ENCODE data around the gene CDC42EP2.

CDC42EP2 gene

GRCh38 chr11:65334696-65335295 is 20.1 kb downstream of the CDC42EP2 start:
- peak overlapping the region; percentile 93 for H3K4me3 ChIP-seq (ENCODE audit: low read depth, low read length)
- DNase-seq (ENCODE audit: low read depth, low spot score) = no peak
- no peak for TF ChIP-seq CTCF (IDR thresholded peaks at IDR 0.05; ENCODE audit: insufficient read depth, low read length, missing control alignments)
- POLR2A ChIA-PET = interaction anchor here (0.6 to 2.4 kb wide), 4 partner anchors 43 to 157 kb away, joined by 3 to 7 read pairs (median 4); partner anchors contain the start of genes NEAT1 and POLA2
- CTCF ChIA-PET = interaction anchor here (1.1 to 34.5 kb wide), 6 partner anchors 9 to 109 kb away, joined by 3 to 1993 read pairs (median 58); partner anchors contain the start of genes CDC42EP2 and POLA2

GRCh38 chr11:65338676-65339075 is 24.0 kb downstream of the CDC42EP2 start:
- DNase-seq (ENCODE audit: low read depth, low spot score) = no peak
- no peak overlapping the region for H3K4me3 ChIP-seq (ENCODE audit: low read depth, low read length)
- ChIA-PET CTCF (interaction anchor here (1.1 to 34.5 kb wide), 5 partner anchors 8 to 55 kb away, joined by 4 to 1993 read pairs (median 36); partner anchors contain the start of gene POLA2), POLR2A (interaction anchor here (0.6 kb wide), 1 partner anchor 510 kb away, joined by 3 read pairs; no protein-coding TSS in a partner anchor)
- no peak for TF ChIP-seq CTCF (IDR thresholded peaks at IDR 0.05; ENCODE audit: insufficient read depth, low read length, missing control alignments)

GRCh38 chr11:65340226-65340625 is 25.6 kb downstream of the CDC42EP2 start:
- no peak overlapping the region for H3K4me3 ChIP-seq (ENCODE audit: low read depth, low read length)
- no peak for DNase-seq (ENCODE audit: low read depth, low spot score)
- no peak for TF ChIP-seq CTCF (IDR thresholded peaks at IDR 0.05; ENCODE audit: insufficient read depth, low read length, missing control alignments)
- CTCF ChIA-PET = interaction anchor here (4.3 to 34.5 kb wide), 3 partner anchors 10 to 57 kb away, joined by 36 to 1993 read pairs (median 52); partner anchors contain the start of gene POLA2
- POLR2A ChIA-PET = no interaction called here

- no peak for DNase-seq (ENCODE audit: low read depth, low spot score)
- TF ChIP-seq CTCF (IDR thresholded peaks at IDR 0.05; ENCODE audit: insufficient read depth, low read length, missing control alignments) = no peak
- no peak overlapping the region for H3K4me3 ChIP-seq (ENCODE audit: low read depth, low read length)
- ChIA-PET CTCF (interaction anchor here (0.6 to 34.5 kb wide), 9 partner anchors 8 to 58 kb away, joined by 3 to 1993 read pairs (median 3); partner anchors contain the start of genes CDC42EP2, DPF2 and POLA2), POLR2A (no interaction called here)
Measured at GRCh38 chr11:65341856-65342255, 27.2 kb downstream of the CDC42EP2 start.

- no peak overlapping the region for H3K4me3 ChIP-seq (ENCODE audit: low read depth, low read length)
- no peak for DNase-seq (ENCODE audit: low read depth, low spot score)
- CTCF ChIA-PET = interaction anchor here (1.0 to 6.5 kb wide), 10 partner anchors 8 to 127 kb away, joined by 4 to 63 read pairs (median 12); partner anchors contain the start of gene DPF2
- no peak for TF ChIP-seq CTCF (IDR thresholded peaks at IDR 0.05; ENCODE audit: insufficient read depth, low read length, missing control alignments)
- POLR2A ChIA-PET = interaction anchor here (0.7 kb wide), 2 partner anchors 18 to 35 kb away, joined by 3 read pairs; no protein-coding TSS in a partner anchor
Measured at GRCh38 chr11:65351511-65351910, 36.8 kb downstream of the CDC42EP2 start.

- ChIA-PET CTCF (interaction anchor here (1.0 to 6.5 kb wide), 16 partner anchors 9 to 158 kb away, joined by 3 to 63 read pairs (median 6); partner anchors contain the start of genes CDC42EP2, DPF2 and POLA2), POLR2A (no interaction called here)
- no peak overlapping the region for H3K4me3 ChIP-seq (ENCODE audit: low read depth, low read length)
- DNase-seq (ENCODE audit: low read depth, low spot score) = no peak
- no peak for TF ChIP-seq CTCF (IDR thresholded peaks at IDR 0.05; ENCODE audit: insufficient read depth, low read length, missing control alignments)
Measured at GRCh38 chr11:65352783-65353182, 38.1 kb downstream of the CDC42EP2 start.
